HuH-7.5 (cell line): Measurements from ENCODE around the gene THEM5.
"Not testable (repeated sequence)": the region's sequence is repeated elsewhere in the genome, so short reads cannot be mapped to it uniquely, and the experiment has no call there.

Experiments used
- DNase-seq: peaks from one replicate; pipeline ENCODE4 v3.0.0; 2011; ENCODE audit warnings: low spot score

Gene THEM5, protein sequence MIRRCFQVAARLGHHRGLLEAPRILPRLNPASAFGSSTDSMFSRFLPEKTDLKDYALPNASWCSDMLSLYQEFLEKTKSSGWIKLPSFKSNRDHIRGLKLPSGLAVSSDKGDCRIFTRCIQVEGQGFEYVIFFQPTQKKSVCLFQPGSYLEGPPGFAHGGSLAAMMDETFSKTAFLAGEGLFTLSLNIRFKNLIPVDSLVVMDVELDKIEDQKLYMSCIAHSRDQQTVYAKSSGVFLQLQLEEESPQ

DNA sequence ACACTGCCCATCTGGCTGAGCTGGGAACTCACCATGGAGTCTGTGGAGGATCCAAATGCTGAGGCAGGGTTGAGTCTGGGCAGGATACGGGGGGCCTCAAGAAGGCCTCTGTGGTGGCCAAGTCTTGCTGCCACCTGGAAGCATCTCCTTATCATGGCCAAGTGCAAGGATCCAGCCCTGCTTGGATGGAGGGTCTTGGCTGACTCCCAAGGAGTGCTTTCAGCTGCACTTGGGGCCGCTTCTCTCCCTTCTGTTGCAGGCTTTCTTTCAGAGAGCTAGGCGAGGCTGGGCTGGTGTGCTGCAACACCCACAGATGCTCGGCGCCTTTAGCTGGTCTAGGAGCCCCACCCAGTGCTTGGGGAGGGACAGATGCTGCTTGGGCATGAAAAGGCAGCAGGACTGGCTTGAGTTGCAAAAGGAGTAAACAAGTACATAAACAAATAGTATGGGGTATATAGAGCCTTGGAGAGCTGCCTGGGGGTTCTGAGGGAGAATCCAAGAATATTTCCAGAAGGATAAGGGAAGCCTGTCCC lies at the start of gene THEM5:
Gene THEM5 (minus strand): TSS at position 302 of the 533 bp plus-strand sequence. CDS start 147 bp downstream, at position 155.
- no peak for DNase-seq

DNA sequence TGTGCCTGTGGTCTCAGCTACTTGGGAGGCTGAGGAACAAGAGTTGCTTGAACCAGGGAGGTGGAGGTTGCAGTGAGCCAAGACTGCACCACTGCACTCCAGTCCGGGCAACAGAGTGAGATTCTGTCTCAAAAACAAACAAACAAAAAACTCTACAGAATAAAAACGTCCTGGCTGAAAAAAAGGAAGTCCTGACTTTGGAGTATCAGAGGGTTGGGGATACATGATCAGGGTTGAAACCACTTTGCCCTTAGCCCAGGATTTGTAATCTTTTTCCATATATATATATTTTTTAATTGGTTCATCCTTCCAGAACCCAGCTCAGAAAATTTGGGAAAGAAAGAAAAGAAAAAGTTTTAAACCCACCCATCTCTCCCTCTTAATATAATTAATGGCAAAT lies 49.3 kb upstream of the THEM5 start:
- no peak for DNase-seq

DNA sequence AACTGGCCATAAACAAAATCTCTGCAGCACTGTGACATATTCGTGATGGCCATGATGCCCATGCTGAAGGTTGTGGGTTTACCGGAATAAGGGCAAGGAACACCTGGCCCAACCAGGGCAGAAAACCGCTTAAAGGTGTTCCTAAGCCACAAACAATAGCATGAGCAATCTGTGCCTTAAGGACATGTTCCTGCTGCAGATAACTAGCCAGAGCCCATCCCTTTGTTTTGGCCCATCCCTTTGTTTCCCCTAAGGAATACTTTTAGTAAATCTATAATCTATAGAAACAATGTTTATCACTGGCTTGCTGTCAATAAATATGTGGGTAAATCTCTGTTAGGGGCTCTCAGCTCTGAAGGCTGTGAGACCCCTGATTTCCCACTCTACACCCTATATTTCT lies 47.3 kb upstream of the THEM5 start:
- not testable (repeated sequence) for DNase-seq

DNA sequence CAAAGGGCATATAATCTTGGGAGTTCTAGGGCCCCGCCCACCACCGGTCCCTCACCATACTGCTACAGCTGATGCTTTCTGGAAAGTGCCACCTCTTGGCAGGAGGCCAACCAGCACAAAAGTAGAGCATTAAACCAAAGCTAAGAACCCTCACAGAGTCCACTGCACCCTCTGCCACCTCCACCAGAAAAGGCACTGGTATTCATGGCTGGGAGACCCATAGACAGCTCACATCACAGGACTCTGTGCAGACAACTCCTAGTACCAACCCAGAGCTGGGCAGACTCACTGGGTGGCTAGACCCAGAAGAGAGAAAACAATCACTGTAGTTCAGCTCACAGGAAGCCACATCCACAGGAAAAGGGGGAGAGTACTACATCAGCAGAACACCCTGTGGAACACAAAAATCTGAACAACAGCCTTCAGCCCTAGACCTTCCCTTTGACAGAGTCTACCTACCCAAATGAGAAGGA lies 45.0 kb upstream of the THEM5 start:
- DNase-seq = no peak

DNA sequence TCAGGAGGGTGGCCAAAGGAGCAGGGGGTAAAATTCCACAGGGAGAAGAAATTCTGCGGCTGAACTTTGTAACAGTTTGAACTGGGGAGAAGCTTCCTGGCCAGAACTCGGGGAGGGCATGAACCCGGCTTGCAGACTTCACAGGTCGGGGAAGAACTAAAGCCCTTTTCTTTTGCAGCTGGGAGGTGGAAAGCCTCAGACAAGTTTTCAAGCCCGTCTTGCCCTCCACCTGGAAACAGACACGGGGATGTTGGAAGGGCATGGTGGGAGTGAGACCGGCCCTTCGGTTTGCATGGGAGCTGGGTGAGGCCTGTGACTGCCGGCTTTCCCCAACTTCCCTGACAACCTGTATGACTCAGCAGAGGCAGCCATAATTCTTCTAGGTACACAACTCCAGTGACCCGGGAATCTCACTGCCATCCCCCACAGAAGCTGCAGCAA lies 44.5 kb upstream of the THEM5 start:
- DNase-seq = no peak

DNA sequence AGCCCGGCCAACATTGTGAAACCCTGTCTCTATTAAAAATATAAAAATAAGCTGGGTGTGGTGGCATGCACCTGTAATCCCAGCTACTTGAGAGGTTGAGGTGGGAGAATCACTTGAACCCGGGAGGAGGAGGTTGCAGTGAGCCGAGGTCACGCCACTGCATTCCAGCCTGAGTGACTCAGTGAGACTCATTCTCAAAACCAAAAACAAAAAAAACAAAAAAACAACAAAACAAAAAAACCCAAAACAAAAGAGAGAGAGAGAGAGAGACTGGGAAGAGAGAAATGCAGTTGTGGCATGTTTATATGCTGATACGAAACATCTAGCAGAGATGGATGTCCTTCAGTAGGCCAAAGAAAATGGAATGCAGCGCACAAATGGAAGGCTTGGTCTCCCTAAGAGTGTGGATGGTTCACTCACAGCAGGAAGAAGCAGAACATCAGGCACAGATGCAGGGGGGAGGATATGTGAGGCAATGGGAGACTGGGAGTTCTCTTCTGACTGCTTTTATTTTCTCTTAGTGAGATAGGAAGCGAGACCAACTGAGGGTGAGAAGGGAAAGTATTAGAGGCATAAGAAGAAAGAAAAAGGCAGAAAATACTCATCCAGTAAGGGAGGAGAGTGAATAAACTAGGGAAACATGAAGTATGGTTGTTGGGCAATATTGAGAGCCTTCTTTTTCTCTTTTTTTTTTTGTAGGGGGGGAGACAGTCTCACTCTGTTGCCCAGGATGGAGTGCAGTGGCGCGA lies 39.8 kb upstream of the THEM5 start:
- DNase-seq = no peak

DNA sequence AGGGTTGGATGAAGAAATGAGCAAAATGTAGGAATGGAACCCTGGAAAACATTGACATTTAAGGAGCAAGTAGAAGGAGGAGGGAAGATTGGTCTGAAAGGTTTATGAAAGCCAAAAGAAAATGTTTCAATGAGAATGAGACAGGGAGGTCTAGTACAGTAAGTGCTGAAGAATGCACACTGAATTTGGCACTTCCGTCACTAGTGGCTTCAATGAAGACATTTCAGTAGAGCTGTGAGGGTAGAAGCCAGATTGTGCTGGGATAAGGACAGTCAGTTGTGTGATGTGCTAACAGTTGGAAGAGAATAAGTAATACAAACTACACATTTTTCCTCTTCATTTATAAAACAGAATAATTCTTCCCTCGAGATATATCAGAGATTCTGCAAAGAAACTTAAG lies 38.7 kb upstream of the THEM5 start:
- no peak for DNase-seq

DNA sequence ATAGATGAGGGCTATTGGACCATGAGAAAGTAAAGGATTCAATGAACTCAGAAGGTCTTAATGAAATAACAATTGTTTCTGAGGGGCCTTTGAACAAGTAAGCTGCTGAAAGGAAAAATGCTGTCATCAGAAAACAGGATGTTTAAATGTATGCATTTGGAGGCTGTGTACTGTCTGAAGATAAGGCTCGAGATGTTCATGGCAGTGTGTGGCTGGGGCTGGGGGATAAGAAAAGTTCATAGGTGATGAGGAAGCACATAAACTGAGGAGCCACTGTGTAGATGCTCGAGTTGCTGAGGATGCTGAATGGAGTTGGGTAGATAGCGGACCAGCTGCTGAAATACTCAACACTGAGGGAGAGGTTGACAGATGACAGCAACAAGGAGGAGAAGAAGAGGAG lies 38.0 kb upstream of the THEM5 start:
- DNase-seq = no peak

DNA sequence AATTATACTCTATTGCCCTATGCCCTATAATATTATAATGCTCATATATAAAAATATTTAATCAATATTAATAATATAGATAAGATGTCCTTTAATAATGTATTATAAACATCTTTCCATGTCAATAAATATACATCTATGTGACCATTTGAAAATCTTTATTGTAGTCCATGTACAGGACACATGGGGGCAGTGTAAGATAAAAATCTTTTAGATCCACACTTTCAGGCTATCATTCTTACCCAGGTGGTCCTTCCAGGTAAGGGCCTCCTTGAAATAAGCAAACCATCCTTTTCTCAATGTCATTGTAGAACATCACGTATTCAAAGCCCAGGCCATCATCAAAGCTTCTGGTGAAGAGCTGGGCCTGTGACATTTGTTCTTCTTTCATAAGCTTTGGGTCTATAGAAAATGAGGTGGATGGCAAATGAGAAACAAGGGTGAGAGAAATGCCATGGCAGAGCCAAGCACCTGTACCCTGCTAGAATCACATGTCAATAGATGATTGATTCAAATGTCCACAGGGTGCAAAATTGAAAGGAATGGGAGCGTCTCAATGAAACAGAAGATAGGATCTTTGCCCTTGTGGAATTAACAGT lies 35.6 kb upstream of the THEM5 start:
- DNase-seq = no peak

DNA sequence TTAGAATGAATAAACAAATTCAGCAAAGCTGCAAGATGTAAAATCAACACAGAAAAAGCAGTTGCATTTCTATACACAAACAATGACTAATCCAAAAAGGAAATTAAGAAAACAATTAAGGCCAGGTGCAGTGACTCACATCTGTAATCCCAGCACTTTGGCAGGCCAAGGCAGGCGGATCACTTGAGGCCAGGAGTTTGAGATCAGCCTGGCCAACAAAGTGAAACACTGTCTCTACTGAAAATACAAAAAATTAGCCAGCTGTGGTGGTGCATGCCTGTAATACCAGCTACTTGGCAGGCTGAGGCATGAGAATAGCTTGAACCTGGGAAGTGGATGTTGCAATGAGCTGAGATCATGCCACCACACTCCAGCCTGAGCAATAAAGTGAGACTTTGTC lies 33.5 kb upstream of the THEM5 start:
- DNase-seq = no peak

DNA sequence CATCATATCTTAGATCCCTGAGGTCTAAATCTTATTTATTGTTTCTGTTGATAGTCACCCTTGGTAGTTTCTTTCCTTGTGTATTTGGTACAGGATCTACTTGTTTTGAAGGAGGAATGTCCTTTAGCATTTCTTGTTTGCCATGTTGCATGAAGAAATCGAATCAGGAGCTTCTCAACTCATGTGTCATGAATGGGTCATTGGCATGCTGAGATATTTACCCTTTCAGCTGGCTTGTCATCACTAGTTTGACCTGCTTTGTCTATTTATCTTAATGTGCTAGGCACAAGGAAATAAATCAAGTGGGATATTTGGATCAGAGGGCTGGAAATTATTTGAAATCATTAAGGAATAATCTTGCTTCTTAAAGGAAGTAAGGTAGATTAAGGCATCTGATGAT lies 32.0 kb upstream of the THEM5 start:
- no peak for DNase-seq

DNA sequence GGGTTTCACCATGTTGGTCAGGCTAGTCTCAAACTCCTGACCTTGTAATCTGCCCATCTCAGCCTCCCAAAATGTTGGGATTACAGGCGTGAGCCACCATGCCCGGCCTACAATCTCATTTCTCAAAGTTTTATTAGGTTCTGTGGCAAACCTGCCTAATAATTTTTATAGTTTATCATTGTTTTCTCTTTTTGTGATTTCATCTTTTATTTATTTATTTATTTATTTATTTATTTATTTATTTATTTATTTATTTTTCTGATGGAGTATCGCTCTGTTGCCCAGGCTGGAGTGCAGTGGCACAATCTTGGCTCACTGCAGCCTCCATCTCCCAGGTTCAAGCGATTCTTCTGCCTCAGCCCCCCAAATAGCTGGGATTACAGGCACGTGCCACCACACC lies 31.4 kb upstream of the THEM5 start:
- DNase-seq = not testable (repeated sequence)

DNA sequence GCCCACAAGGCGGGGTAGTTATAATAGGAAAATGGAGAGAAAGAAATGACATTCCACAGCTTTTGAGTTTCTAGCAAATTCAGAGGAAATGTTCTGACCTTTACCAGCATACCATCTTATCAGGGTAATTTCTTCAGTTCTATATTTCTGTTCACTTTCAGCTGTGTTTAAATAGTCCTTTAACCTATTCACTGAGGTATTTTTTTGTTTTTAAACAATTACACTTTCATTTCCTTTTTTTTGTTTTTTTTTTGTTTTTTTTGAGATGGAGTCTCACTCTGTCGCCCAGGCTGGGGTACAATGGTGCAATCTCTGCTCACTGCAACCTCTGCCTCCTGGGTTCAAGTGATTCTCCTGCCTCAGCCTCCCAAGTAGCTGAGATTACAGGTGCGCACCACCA lies 30.9 kb upstream of the THEM5 start:
- not testable (repeated sequence) for DNase-seq

DNA sequence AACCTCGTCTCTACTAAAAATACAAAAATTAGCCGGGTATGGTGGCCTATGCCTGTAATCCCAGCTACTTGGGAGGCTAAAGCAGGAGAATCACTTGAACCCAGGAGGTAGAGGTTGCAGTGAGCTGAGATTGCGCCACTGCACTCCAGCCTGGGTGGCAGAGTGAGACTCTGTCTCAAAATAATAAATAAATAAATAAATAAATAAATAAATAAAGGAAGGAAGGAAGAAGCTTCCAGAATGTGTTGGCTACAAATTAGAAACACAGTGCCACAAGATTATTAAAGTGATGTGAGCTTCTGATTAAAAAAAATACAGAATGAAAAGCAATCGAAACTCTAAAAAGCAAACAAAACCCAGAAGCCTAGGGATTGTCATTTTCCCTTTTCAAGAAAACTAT lies 30.4 kb upstream of the THEM5 start:
- not testable (repeated sequence) for DNase-seq

DNA sequence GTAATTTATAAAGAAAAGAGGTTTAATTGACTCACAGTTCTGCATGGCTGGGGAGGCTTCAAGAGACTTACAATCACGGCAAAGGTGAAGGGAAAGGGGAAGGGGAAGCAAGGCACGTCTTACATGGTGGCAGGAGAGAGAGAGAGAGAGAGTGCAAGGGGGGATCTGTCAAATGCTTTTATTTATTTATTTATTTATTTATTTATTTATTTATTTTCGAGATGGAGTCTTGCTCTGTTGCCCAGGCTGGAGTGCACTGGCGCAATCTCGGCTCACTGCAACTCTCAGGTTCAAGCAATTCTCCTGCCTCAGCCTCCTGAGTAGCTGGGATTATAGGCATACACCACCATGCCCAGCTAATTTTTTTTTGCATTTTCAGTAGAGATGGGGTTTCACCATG lies 29.4 kb upstream of the THEM5 start:
- not testable (repeated sequence) for DNase-seq

DNA sequence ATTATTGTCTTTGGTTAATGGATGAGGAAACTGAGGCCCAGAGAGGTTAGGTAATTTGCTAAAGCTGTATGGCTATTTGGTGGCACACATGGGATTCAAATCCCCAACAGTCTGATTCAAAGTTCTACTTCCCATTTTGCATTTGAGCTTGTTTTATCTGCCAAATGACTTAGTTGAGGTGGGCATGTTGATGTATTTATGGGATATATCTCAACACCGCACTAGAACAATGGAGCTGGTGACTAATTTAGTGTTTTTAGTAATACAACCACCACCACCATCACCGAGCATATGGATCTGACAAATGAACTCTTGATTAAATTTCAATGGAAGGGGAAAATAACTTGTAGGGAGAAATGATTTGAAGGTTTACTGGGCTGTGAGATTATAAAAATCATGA lies 29.0 kb upstream of the THEM5 start:
- no peak for DNase-seq

DNA sequence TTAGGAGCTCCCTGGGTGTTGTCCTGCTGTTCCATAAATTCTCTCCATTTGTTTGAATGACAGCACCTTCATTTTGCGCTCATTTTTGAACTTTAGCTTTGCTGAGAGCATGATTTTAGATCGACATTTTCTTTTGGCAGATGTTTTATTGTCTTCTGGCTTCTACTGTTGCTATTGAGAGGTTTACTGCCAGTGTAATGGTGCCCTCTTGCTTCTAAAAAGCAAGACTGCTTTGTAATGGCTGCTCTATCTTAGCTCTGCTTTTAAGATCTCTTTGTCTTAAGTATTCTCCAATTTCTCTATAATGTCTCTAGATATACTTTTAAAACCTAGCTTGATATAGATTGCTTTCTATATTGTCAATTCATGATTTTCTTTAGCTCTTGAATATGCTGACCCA lies 28.0 kb upstream of the THEM5 start:
- DNase-seq = no peak

DNA sequence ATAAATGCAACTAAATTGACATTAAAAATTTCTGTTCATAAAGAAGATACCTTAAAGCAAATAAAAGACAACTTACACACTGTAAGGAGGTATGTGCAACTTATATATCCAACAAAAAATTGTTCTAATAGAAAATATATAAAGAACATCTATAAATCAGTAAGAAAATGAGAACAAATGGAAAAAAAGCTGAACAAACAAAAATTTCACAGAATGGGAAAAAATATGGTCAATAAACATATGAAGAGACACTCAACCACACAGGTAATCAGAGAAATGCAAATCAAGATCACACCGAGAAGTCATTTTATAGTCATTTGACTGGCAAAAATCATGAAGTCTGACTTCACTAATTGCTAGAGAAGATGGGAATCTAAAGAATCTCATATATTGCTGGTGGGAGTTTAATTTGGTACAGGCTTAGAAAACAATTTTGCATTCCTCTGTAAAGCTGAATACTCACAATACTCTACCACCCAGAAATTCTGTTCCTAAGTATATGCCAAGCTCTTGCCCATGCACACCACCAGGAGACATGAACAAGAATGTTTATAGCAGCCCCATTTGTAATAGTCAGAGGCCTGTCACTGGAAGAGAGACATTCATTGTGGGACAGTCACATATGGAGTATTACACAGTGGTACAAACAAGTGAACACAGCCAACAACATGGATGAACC lies 22.0 kb upstream of the THEM5 start:
- no peak for DNase-seq

DNA sequence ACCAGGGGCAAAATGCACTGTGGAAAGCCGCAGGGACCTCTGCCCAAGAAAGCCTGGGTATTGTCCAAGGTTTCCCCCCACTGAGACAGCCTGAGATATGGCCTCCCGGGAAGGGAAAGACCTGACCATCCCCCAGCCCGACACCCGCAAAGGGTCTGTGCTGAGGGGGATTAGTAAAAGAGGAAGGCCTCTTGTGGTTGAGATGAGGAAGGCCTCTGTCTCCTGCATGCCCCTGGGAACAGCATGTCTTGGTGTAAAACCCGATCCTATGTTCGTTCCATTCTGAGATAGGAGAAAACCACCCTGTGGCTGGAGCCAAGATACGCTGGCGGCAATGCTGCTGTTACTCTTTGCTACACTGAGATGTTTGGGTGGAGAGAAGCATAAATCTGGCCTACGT lies 19.3 kb upstream of the THEM5 start:
- not testable (repeated sequence) for DNase-seq

DNA sequence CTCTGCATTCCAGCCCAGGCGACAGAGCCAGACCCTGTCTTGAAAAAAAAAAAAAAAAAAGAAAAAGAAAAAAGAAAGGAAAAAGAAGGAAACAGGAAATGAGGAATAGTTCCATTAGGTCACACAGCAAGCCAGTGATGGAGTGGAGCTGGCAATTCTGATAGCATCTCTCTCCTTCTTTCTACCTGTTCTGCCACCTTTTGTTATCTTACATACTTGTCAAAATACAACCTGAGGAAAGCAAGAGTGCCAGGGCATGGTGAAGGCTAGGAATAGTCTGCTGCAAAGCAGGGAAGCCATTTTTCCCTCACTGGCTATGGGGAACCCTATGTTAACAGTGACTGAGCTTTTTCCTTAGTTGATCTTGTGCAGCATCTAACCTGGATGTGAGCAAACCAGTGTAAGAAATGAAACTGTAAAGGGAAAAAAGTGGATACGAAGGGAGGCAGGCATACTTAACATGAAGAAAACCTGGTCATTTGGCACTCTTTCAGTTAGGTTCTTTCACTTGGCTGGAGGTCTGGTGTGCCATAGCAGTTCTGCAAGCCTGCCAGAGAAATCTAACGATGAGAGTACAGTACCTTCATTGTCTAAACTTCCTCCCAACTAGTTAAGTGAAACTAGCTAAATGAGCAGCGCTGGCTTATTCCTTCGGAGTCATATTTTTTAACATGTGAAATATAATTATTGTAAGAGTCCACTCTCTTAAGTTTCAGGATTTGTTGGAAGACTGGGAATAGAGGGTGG lies 17.9 kb upstream of the THEM5 start:
- DNase-seq = no peak

DNA sequence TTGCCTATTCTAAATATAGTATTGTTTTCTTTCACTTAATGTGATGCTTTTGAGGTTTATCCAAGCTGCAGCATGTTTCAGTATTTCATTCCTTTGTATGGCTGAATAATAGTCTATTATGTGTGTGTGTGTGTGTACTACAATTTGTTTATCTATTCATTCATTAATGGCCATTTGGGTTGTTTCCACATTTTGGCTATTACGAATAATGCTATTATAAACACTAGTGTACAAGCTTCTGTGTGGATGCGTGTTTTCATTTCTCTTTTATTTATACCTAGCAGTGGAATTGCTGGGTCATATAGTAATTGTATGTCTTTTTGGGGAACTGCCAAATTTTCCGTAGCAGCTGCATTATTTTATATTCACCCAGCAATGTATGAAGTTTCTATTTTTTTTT lies 15.0 kb upstream of the THEM5 start:
- DNase-seq = no peak
